Uterus (tissue), 2 donors: ENCODE measurements around the gene SRBD1.

Experiments used
- CTCF ChIP-seq, 4 experiments: fragments of 200-600 bp in 2 of 4; fragments of 450-650 bp in 2 of 4; sonication (generic) in 2 of 4; IDR thresholded peaks; one replicate each; pipeline ENCODE4 v1.5.1; 2016 to 2019; ENCODE audit warnings: antibody characterized with exemption in 4 of 4, mild to moderate bottlenecking in 2 of 4, moderate library complexity in 1 of 4
- POLR2A ChIP-seq, 2 donors: fragments of 450-650 bp; IDR thresholded peaks; one replicate each; pipeline ENCODE4 v1.6.1; 2016; ENCODE audit warnings: antibody characterized with exemption in 2 of 2, mild to moderate bottlenecking in 1 of 2, moderate library complexity in 1 of 2

DNA sequence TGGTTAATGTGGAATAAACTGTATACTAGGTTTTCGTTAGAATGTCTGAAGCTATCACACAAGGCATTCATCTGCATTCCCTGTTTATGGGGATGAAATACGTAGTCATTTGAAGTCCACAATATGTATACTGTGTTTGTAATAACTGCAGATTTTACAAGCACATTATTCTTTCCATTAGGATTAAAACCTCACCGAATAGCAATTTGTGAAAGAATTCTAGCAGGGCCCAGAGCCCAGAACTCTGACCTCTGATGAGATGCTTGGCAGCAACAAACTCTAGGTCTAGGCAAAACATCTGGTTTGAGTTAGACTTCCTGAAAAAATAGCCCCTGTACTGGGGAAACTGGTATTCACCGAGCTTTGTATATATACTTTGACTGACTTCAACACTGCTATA is 158.2 kb downstream of the SRBD1 start:
- TF ChIP-seq CTCF (IDR thresholded peaks at IDR 0.05) (no peak), POLR2A (IDR thresholded peaks at IDR 0.05) (no peak)
